MM.1S (cell line): Measurements from ENCODE around the gene OR2T10.

Experiments
- EZH2 ChIP-seq: fragments of 300-600 bp; sonication (generic); optimal IDR thresholded peaks from 2 replicates; pipeline ENCODE3; 2017; ENCODE audit warnings: low read depth, mild to moderate bottlenecking, antibody characterized with exemption, low read length, mixed read lengths
- EZH2phosphoT487 ChIP-seq: fragments of 300-600 bp; sonication (generic); IDR thresholded peaks from 2 replicates; pipeline ENCODE4 v1.6.1; 2018; ENCODE audit warnings: antibody characterized with exemption, low read length
- TF ChIP-seq, protein P1 (sequence below): fragments of 300-600 bp; sonication (generic); IDR thresholded peaks from 2 replicates; pipeline ENCODE4 v1.5.1; 2016; ENCODE audit warnings: antibody characterized with exemption, low read length, mixed read lengths

- TF ChIP-seq EZH2, result no peak
- TF ChIP-seq, protein P1, sequence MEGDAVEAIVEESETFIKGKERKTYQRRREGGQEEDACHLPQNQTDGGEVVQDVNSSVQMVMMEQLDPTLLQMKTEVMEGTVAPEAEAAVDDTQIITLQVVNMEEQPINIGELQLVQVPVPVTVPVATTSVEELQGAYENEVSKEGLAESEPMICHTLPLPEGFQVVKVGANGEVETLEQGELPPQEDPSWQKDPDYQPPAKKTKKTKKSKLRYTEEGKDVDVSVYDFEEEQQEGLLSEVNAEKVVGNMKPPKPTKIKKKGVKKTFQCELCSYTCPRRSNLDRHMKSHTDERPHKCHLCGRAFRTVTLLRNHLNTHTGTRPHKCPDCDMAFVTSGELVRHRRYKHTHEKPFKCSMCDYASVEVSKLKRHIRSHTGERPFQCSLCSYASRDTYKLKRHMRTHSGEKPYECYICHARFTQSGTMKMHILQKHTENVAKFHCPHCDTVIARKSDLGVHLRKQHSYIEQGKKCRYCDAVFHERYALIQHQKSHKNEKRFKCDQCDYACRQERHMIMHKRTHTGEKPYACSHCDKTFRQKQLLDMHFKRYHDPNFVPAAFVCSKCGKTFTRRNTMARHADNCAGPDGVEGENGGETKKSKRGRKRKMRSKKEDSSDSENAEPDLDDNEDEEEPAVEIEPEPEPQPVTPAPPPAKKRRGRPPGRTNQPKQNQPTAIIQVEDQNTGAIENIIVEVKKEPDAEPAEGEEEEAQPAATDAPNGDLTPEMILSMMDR, result no peak
- TF ChIP-seq EZH2phosphoT487, result no peak
Observed at GRCh38 chr1:248630551-248630950, 33.1 kb upstream of the OR2T10 start.
